Stomach (tissue), 9 donors: ENCODE measurements around the gene MYNN. TPM values are rescaled to one million over a fixed set of nuclear protein-coding genes. Genes with fewer than 3 reads are reported as not detected.

ENCODE experiments used
- DNase-seq, 2 donors: peaks; one replicate each; pipeline versions ENCODE4 v3.0.0 to v3.0.0-alpha.2; 2013 to 2019
- H3K27ac ChIP-seq, 5 donors: fragments of 200-600 bp in 4 of 5; sonication (generic) in 4 of 5; one replicate each; pipeline ENCODE4 v1.5.1; 2013 to 2019; ENCODE audit warnings: mild to moderate bottlenecking in 1 of 5, moderate library complexity in 1 of 5
- H3K27me3 ChIP-seq, 3 donors: fragments of 200-600 bp; sonication (generic); one replicate each; pipeline ENCODE4 v1.5.1; 2017 to 2019; ENCODE audit warnings: mixed run types in 1 of 3
- H3K36me3 ChIP-seq, 4 donors: fragments of 200-600 bp; sonication (generic); 1 replicate in 3 of 4; 2 replicates in 1 of 4; pipeline ENCODE4 v1.5.1; 2016 to 2019
- H3K4me1 ChIP-seq, 4 donors: fragments of 200-600 bp; sonication (generic); one replicate each; pipeline ENCODE4 v1.5.1; 2016 to 2019
- H3K4me3 ChIP-seq, 4 donors: fragments of 200-600 bp; sonication (generic) in 3 of 4; one replicate each; pipeline ENCODE4 v1.5.1; 2016 to 2019; ENCODE audit warnings: mild to moderate bottlenecking in 1 of 4
- H3K9me3 ChIP-seq, 4 donors: fragments of 200-600 bp; sonication (generic); one replicate each; pipeline ENCODE4 v1.5.1; 2016 to 2019
- CTCF ChIP-seq, 7 experiments: fragments of 450-650 bp in 4 of 7; fragments of 200-600 bp in 3 of 7; sonication (generic) in 3 of 7; IDR thresholded peaks; one replicate each; pipeline ENCODE4 v1.5.1; 2016 to 2019; ENCODE audit warnings: antibody characterized with exemption in 7 of 7, control low read depth in 2 of 7, mild to moderate bottlenecking in 1 of 7
- EP300 ChIP-seq: sonication (generic); formaldehyde crosslinking; IDR thresholded peaks from one replicate; pipeline ENCODE4 v1.6.1; 2017; ENCODE audit warnings: antibody characterized with exemption
- POLR2A ChIP-seq, 4 donors: fragments of 450-650 bp; IDR thresholded peaks; one replicate each; pipeline ENCODE4 v1.6.1; 2016; ENCODE audit warnings: antibody characterized with exemption in 4 of 4, control low read depth in 2 of 4, mild to moderate bottlenecking in 1 of 4, moderate library complexity in 1 of 4
- POLR2AphosphoS5 ChIP-seq, 3 donors: sonication (generic); formaldehyde crosslinking; IDR thresholded peaks; one replicate each; pipeline ENCODE4 v1.6.1; 2016; ENCODE audit warnings: antibody characterized with exemption in 3 of 3
- WGBS, 5 donors: extraction: QIAGEN DNeasy Blood & Tissue Kit in 3 of 5; methylation state at CpG; one replicate each; pipeline versions ENCODE4 v1.1.5 to v1.1.7; 2013 to 2018; 5-methylcytosine and 5-hydroxymethylcytosine counted together
- intact Hi-C: fragments of 100-400 bp; cut with DNase I; formaldehyde crosslinking; loops from one replicate; pipeline ENCODE4 v1.15.1; 2023; ENCODE audit warnings: low total_unique reads
- polyA plus RNA-seq, 3 donors: library from polyadenylated mRNA; stranded (reverse); fragments of 200-250 nt; gene quantifications; one replicate each; pipeline ENCODE4 v1.2.3, GENCODE V29; 2013
- total RNA-seq, 5 donors: library from RNA; depleted of rRNA; stranded (reverse); fragments of >200 nt; gene quantifications; one replicate each; pipeline versions ENCODE4 v1.1.0 to v1.2.3, GENCODE V29; 2014 to 2016
- donor health status: healthy with polysubstance abuse.
- donor health status: Bipolar disorder and iron deficiency.
- donor health status: healthy.

MYNN gene
- total and polyA plus RNA-seq, 8 donors = 6.8 to 136 (median 13.1) TPM

GRCh38 chr3:169812332-169813235, 39.4 kb downstream of the MYNN start, which contains the start of the genes LRRC34 and LRRIQ4:
Gene LRRC34 (minus strand): TSS chr3:169812904. CDS start chr3:169812548, 356 bp downstream.
Gene LRRIQ4 (plus strand): TSS chr3:169812870. CDS start chr3:169821922, 9,052 bp downstream.
- intact Hi-C loops = no loop called here
- peak within 1 kb of the TSS; percentile 29 to 83 (median 68) for H3K27ac ChIP-seq
- H3K4me1 ChIP-seq = peaks cover 24 to 35% (median 26%) of the 10 kb centered on the region in 4 donors
- DNase-seq = peak; percentile 73 to 92
- H3K9me3 ChIP-seq = peaks cover 0 to 8% (median 4%) of the 10 kb centered on the region in 4 donors
- no peaks in the 10 kb centered on the region for H3K36me3 ChIP-seq
- TF ChIP-seq CTCF (IDR thresholded peaks at IDR 0.05) = no peak
- no peak for TF ChIP-seq POLR2AphosphoS5 (IDR thresholded peaks at IDR 0.05)
- TF ChIP-seq POLR2A (IDR thresholded peaks at IDR 0.05) = no peak
- no peak for TF ChIP-seq EP300
- H3K4me3 ChIP-seq = peak within 1 kb of the TSS; percentile 59 to 77 (median 66)
- H3K27me3 ChIP-seq = no peaks in the 10 kb centered on the region
- WGBS, 5 donors = 4 to 21% (median 7%) methylated on average over 19 to 56 of the region's 56 CpGs

- H3K4me3 ChIP-seq = peak overlapping the region; percentile 59 to 77 (median 66)
- no peak for DNase-seq
- TF ChIP-seq POLR2A (IDR thresholded peaks at IDR 0.05) = no peak
- no peak for TF ChIP-seq POLR2AphosphoS5 (IDR thresholded peaks at IDR 0.05)
- no peak for TF ChIP-seq EP300
- no peak for TF ChIP-seq CTCF (IDR thresholded peaks at IDR 0.05)
- no peaks in the 10 kb centered on the region for H3K36me3 ChIP-seq
- WGBS, 5 donors = 50 to 75% (median 59%) methylated on average over 8 of the region's 8 CpGs
- peak overlapping the region in 2 of 5 donors; percentile 68 to 81 for H3K27ac ChIP-seq
- H3K4me1 ChIP-seq = peaks cover 24 to 35% (median 26%) of the 10 kb centered on the region in 4 donors
- intact Hi-C loops = no loop called here
- H3K9me3 ChIP-seq = peaks cover 0 to 8% (median 4%) of the 10 kb centered on the region in 4 donors
- no peaks in the 10 kb centered on the region for H3K27me3 ChIP-seq
These were observed 40.1 kb downstream of the MYNN start for GRCh38 chr3:169813278-169813677.

- WGBS, 5 donors = 61 to 72% (median 65%) methylated on average over 27 of the region's 27 CpGs
- H3K9me3 ChIP-seq = peaks cover 0 to 8% (median 4%) of the 10 kb centered on the region in 4 donors
- H3K4me3 ChIP-seq = peak overlapping the region; percentile 59 to 77 (median 66)
- no peaks in the 10 kb centered on the region for H3K36me3 ChIP-seq
- TF ChIP-seq POLR2A (IDR thresholded peaks at IDR 0.05) = no peak
- TF ChIP-seq CTCF (IDR thresholded peaks at IDR 0.05) = peak in 3 of 7 experiments; percentile 18 to 29 (median 25)
- no peak for TF ChIP-seq EP300
- no peak for TF ChIP-seq POLR2AphosphoS5 (IDR thresholded peaks at IDR 0.05)
- no peak overlapping the region for H3K27ac ChIP-seq
- peaks cover 24 to 35% (median 26%) of the 10 kb centered on the region in 4 donors for H3K4me1 ChIP-seq
- peak; percentile 46 to 68 for DNase-seq
- no peaks in the 10 kb centered on the region for H3K27me3 ChIP-seq
- intact Hi-C loops = no loop called here
These were observed 40.7 kb downstream of the MYNN start for GRCh38 chr3:169813757-169814517.

GRCh38 chr3:169815590-169816150, 42.5 kb downstream of the MYNN start:
- Histone ChIP-seq H3K27me3 (no peaks in the 10 kb centered on the region), H3K9me3 (peaks cover 0 to 8% (median 4%) of the 10 kb centered on the region in 4 donors), H3K4me1 (peaks cover 24 to 35% (median 26%) of the 10 kb centered on the region in 4 donors), H3K4me3 (no peak overlapping the region), H3K36me3 (no peaks in the 10 kb centered on the region), H3K27ac (no peak overlapping the region)
- TF ChIP-seq CTCF (IDR thresholded peaks at IDR 0.05) (no peak), POLR2A (IDR thresholded peaks at IDR 0.05) (no peak), EP300 (no peak), POLR2AphosphoS5 (IDR thresholded peaks at IDR 0.05) (no peak)
- intact Hi-C loops = no loop called here
- no peak for DNase-seq
- 92 to 97% (median 95%) methylated on average over 4 of the region's 4 CpGs for WGBS, 5 donors
